Fibroblast of pulmonary artery (primary cell): Measurements from ENCODE around the gene PSMD7.
A peak's percentile ranks its signal among the peaks of the same experiment; 100 is the strongest.

Experiments
- DNase-seq: peaks from one replicate; pipeline ENCODE4 v3.0.0-alpha.2; 2010; ENCODE audit warnings: low read depth
- H3K4me3 ChIP-seq: replicated peaks from 2 replicates; pipeline ENCODE4 v1.5.1; 2011; ENCODE audit warnings: low read depth, mild to moderate bottlenecking, control low read depth, low read length, moderate library complexity
- CTCF ChIP-seq: IDR thresholded peaks from 2 replicates; pipeline ENCODE4 v1.5.1; 2011; ENCODE audit warnings: mild to moderate bottlenecking, control low read depth, low read length, inconsistent platforms; ENCODE audit errors: missing control alignments

Gene PSMD7

DNA sequence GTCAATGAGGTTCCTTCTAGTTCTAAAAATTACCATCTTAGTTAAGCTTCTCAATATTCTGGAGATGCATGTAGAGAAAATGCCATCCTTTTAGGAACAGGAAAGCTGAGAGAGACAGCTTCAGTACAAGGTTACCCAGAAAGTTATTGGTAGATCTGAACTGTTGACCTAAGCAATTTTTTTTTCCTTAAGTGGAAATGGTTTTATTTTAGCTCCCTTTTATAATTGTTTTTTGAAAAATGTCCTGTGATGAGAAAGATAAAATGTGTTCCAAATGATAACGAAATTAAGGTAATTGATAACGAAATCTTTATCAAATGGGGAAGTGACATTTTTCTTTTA is 8.2 kb downstream of the PSMD7 start:
- TF ChIP-seq CTCF: no peak
- no peak overlapping the region for H3K4me3 ChIP-seq

DNA sequence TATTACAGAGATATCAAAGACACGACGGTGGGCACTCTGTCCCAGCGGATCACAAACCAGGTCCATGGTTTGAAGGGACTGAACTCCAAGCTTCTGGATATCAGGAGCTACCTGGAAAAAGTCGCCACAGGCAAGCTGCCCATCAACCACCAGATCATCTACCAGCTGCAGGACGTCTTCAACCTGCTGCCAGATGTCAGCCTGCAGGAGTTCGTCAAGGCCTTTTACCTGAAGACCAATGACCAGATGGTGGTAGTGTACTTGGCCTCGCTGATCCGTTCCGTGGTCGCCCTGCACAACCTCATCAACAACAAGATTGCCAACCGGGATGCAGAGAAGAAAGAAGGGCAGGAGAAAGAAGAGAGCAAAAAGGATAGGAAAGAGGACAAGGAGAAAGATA is 8.7 kb downstream of the PSMD7 start:
- no peak for TF ChIP-seq CTCF
- DNase-seq: no peak
- no peak overlapping the region for H3K4me3 ChIP-seq

More for the DNA sequence above, 8.2 kb downstream of the PSMD7 start:
- no peak for DNase-seq

DNA sequence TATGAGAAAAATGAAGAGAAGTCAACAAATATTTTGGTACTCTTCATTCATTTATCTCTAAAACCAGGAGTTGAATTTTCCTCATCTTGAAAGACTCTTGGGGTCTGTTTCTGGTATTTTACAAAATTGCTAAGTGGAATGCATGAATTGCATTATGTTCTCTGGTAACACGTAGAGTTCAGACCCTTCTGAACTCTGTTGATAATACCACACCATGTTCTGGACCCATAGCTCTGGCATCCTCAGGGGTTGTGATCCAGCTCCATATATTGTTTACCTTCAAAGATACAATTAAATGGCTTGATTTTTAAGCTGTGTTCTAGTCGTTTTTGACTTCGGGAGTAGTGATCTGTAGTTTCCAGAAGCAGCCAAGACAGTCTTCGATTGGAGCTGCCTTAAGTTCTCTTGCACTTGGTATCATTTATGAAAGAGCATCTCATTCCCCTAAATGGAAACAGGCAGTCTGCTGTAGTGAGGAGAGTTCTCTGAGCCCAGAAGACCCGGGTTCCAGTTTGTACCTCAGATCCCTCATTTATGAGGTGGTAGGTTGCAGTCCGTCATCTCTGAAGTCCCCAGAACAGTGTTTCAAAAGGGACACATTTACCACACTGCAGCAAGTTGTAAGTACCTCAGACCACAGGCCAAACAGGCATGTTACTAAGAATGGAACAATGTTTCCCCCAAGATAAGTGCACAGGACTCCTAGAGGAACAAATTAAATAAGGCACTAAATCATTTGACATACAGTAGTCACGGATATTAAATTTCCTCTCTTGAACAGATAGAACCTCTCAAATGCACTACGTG is 9.6 kb downstream of the PSMD7 start:
- H3K4me3 ChIP-seq: no peak overlapping the region
- DNase-seq: no peak
- no peak for TF ChIP-seq CTCF

GRCh38 chr16:74307383-74307782 is 10.8 kb downstream of the PSMD7 start:
- no peak for DNase-seq
- no peak overlapping the region for H3K4me3 ChIP-seq
- no peak for TF ChIP-seq CTCF

DNA sequence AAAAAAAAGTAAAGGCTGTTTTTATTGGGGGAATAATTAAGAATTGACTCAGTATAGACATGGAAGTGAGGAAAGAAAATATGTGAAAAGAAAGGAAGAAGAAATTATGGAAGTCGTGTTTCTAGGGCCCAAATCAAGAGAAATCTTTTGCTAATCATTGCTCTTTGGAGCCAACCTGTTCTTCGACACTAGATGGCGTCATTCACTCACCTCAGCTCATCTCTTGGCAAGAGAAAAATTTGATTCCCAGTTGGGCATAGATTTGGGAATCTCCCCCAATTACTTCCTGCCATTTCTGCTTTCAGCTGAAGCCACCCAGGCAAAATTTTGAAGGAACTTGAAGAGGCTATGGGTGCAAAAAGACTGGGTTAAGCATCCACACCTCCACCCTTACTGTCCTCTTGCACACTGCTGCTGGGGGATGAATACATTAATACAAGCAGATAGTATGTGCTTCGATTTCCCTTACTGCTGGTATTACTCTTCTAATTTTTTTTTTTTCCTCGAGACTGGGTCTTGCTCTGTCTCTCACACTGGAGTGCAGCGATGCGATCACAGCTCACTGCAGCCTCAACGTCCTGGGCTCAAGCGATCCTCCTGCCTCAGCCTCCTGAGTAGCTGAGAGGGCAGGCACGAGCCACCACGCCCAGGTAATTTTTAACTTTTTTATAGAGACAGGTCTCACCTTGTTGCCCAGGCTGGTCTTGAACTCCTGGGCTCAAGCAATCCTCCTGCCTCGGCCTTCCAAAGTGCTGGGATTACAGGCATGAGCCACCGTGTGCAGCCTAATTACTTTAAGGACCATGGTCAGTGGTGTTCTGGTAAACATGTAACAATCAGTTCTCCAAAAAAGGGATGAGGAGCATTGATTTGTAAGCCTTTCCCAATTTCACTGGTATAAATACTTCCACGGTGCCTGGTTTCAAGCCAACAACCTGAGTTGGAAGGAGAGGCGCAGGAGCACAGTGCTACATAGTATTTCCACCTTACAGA is 13.5 kb downstream of the PSMD7 start:
- H3K4me3 ChIP-seq: no peak overlapping the region
- peak; percentile 69 for DNase-seq
- peak; percentile 84 for TF ChIP-seq CTCF

DNA sequence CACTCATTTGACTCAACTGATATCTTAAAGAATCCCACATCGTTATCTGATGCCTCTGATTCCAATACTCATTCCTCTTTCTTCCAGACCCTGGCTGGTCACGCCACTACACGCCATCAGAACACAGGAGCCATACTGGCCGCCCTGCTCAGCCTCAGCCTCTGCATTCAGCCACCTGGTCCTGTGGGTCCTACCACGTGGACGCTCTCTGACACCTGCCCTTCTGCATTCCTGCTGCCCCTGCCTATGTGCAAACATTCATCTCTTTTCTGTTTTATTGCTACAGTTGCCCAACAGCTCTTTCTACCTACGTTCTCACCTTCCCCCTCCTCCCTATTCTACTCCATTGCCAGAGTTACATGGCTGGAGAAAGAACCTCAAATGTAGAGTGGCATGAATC is 18.4 kb downstream of the PSMD7 start:
- no peak for TF ChIP-seq CTCF
- no peak for DNase-seq
- no peak overlapping the region for H3K4me3 ChIP-seq
